ENCODE results near the gene DYNLT3. TPM values are rescaled to one million over a fixed set of nuclear protein-coding genes. Genes with fewer than 3 reads are reported as not detected.

The DYNLT3 gene
- total RNA-seq, 3 donors from 2014 or later (not counting 1 experiment from before 2014, with no cell fraction given): 18.1 to 25.0 (median 18.4) TPM

GRCh38 chrX:37872303-37872655, 24.9 kb upstream of the DYNLT3 start:
- peaks cover 8 to 11% of the 10 kb centered on the region in 2 donors for H3K4me1 Mint-ChIP-seq
- no peaks in the 10 kb centered on the region for H3K4me1 ChIP-seq (ENCODE audit: control insufficient read depth, insufficient read depth, low read length)
- H3K4me3 Mint-ChIP-seq: no peak overlapping the region
- intact Hi-C loops (cut with micrococcal nuclease): no loop called here
- H3K9me3 Mint-ChIP-seq: no peaks in the 10 kb centered on the region
- no peak overlapping the region for H3K27ac Mint-ChIP-seq
- H3K4me3 ChIP-seq (ENCODE audit: low read length): no peak overlapping the region
- no peaks in the 10 kb centered on the region for H3K27me3 ChIP-seq (ENCODE audit: control insufficient read depth, insufficient read depth, low read length)
- H3K36me3 Mint-ChIP-seq: no peaks in the 10 kb centered on the region
- no peak for TF ChIP-seq CTCF (IDR thresholded peaks at IDR 0.05)
- no peak overlapping the region for H3K27ac ChIP-seq (ENCODE audit: low read length)
- ATAC-seq (no peak), DNase-seq (no peak)
- H3K27me3 Mint-ChIP-seq (ENCODE audit: low read depth in 2 of 2): peaks cover 3 to 18% of the 10 kb centered on the region in 2 donors
- H3K9me3 ChIP-seq (ENCODE audit: control insufficient read depth, insufficient read depth, low read length): no peaks in the 10 kb centered on the region
- WGBS (ENCODE audit: insufficient coverage): no CpG with 5 or more reads among the region's 1 CpG
- no peaks in the 10 kb centered on the region for H3K36me3 ChIP-seq (ENCODE audit: control insufficient read depth, insufficient read depth, low read length)

- ATAC-seq (no peak), DNase-seq (no peak)
- intact Hi-C loops (cut with micrococcal nuclease): no loop called here
- H3K4me1 ChIP-seq (ENCODE audit: control insufficient read depth, insufficient read depth, low read length): no peaks in the 10 kb centered on the region
- no peak for TF ChIP-seq CTCF (IDR thresholded peaks at IDR 0.05)
- no peaks in the 10 kb centered on the region for H3K27me3 ChIP-seq (ENCODE audit: control insufficient read depth, insufficient read depth, low read length)
- H3K9me3 ChIP-seq (ENCODE audit: control insufficient read depth, insufficient read depth, low read length): no peaks in the 10 kb centered on the region
- no peak overlapping the region for H3K27ac ChIP-seq (ENCODE audit: low read length)
- no peak overlapping the region for H3K27ac Mint-ChIP-seq
- WGBS (ENCODE audit: insufficient coverage): 67% methylated on average over 1 of the region's 4 CpGs
- peaks cover 10 to 13% of the 10 kb centered on the region in 2 donors for H3K4me1 Mint-ChIP-seq
- no peaks in the 10 kb centered on the region for H3K9me3 Mint-ChIP-seq
- H3K4me3 Mint-ChIP-seq: no peak overlapping the region
- H3K36me3 ChIP-seq (ENCODE audit: control insufficient read depth, insufficient read depth, low read length): no peaks in the 10 kb centered on the region
- H3K36me3 Mint-ChIP-seq: no peaks in the 10 kb centered on the region
- H3K27me3 Mint-ChIP-seq (ENCODE audit: low read depth in 2 of 2): peaks cover 0 to 18% of the 10 kb centered on the region in 2 donors
- no peak overlapping the region for H3K4me3 ChIP-seq (ENCODE audit: low read length)
Measured at GRCh38 chrX:37871626-37872302, 24.4 kb upstream of the DYNLT3 start.

DNA sequence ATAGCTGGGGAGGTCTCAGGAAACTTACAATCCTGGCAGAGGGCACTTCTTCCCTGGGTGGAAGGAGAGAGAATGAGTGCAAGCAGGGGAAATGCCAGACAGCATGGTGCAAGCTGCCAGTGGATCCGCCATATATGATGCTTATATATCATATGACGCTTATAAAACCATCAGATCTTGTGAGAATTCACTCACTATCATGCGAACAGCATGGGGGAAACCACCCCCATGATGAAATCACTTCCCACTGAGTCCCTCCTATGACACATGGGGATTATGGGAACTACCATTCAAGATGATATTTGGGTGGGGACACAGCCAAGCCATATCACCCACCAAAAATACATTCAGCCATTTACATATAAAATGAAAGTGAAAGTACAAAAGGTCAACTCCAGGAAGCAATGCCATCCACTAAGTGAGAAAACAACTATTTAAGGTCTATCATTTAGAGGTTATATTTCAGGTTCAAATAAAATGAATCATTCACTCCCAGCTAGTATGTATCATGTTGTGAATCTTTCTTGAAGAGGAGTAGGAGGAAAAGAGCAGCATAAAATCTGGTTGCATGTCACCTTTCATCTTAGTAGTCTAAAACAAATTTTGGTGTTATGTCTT, 20.3 kb upstream of the DYNLT3 start:
- peak in 1 of 3 donors; percentile 62 for ATAC-seq
- Histone ChIP-seq H3K4me3 (ENCODE audit: low read length) (no peak overlapping the region), H3K9me3 (ENCODE audit: control insufficient read depth, insufficient read depth, low read length) (no peaks in the 10 kb centered on the region), H3K27me3 (ENCODE audit: control insufficient read depth, insufficient read depth, low read length) (no peaks in the 10 kb centered on the region), H3K36me3 (ENCODE audit: control insufficient read depth, insufficient read depth, low read length) (no peaks in the 10 kb centered on the region), H3K4me1 (ENCODE audit: control insufficient read depth, insufficient read depth, low read length) (no peaks in the 10 kb centered on the region), H3K27ac (ENCODE audit: low read length) (no peak overlapping the region)
- intact Hi-C loops (cut with micrococcal nuclease): no loop called here
- no CpG with 5 or more reads among the region's 3 CpGs for WGBS (ENCODE audit: insufficient coverage)
- Mint-ChIP-seq H3K4me3 (no peak overlapping the region), H3K9me3 (no peaks in the 10 kb centered on the region), H3K27ac (peak overlapping the region in 1 of 2 donors; percentile 2), H3K27me3 (ENCODE audit: low read depth in 2 of 2) (peaks cover 0 to 26% of the 10 kb centered on the region in 2 donors), H3K36me3 (no peaks in the 10 kb centered on the region), H3K4me1 (peaks cover 10 to 13% of the 10 kb centered on the region in 2 donors)
- TF ChIP-seq CTCF (IDR thresholded peaks at IDR 0.05): no peak
- DNase-seq: no peak

Measured in natural killer cell (primary cell).